SK-N-SH treated with all-trans-retinoic acid at 6 μM for 48 hours (cell line): ENCODE measurements around the gene FBXW12.

Experiments used
- ATAC-seq: fragments of 200-7000 bp; cut with Tn5 transposase; 3 replicates; pipeline ENCODE4 v1.9.1; 2020; ENCODE audit warnings: mild to moderate bottlenecking, moderate library complexity
- BACH2 ChIP-seq: fragments of 250-450 bp; sonication (Bioruptor Pico); IDR thresholded peaks from 2 replicates; pipeline ENCODE4 v1.9.0; 2021; ENCODE audit warnings: mild to moderate bottlenecking, borderline replicate concordance
- CSDC2 ChIP-seq: fragments of 250-450 bp; sonication (Bioruptor Pico); IDR thresholded peaks from 2 replicates; pipeline ENCODE4 v1.5.0; 2020; ENCODE audit warnings: mild to moderate bottlenecking, moderate library complexity
- ESRRG ChIP-seq: fragments of 250-450 bp; sonication (Bioruptor Pico); IDR thresholded peaks from 2 replicates; pipeline ENCODE4 v1.6.1; 2021; ENCODE audit warnings: mild to moderate bottlenecking
- GLIS3 ChIP-seq: fragments of 250-450 bp; sonication (Bioruptor Pico); IDR thresholded peaks from 2 replicates; pipeline ENCODE4 v1.5.0; 2020; ENCODE audit warnings: mild to moderate bottlenecking, moderate library complexity
- OSR1 ChIP-seq: fragments of 250-450 bp; sonication (Bioruptor Pico); IDR thresholded peaks from 2 replicates; pipeline ENCODE4 v1.8.0; 2022; ENCODE audit warnings: moderate library complexity, mild to moderate bottlenecking, inconsistent platforms
- PPARA ChIP-seq: fragments of 250-450 bp; sonication (Bioruptor Pico); IDR thresholded peaks from 2 replicates; pipeline ENCODE4 v1.5.0; 2020; ENCODE audit warnings: mild to moderate bottlenecking, borderline replicate concordance
- TCF4 ChIP-seq: fragments of 250-450 bp; sonication (Bioruptor Pico); IDR thresholded peaks from 2 replicates; pipeline ENCODE4 v1.8.0; 2021; ENCODE audit warnings: mild to moderate bottlenecking, moderate library complexity, borderline replicate concordance
- TOX ChIP-seq: fragments of 250-450 bp; sonication (Bioruptor Pico); IDR thresholded peaks from 2 replicates; pipeline ENCODE4 v1.8.0; 2021; ENCODE audit warnings: mild to moderate bottlenecking, moderate library complexity, borderline replicate concordance
- ZFP3 ChIP-seq: fragments of 250-450 bp; sonication (Bioruptor Pico); IDR thresholded peaks from 2 replicates; pipeline ENCODE4 v1.5.0; 2020; ENCODE audit warnings: mild to moderate bottlenecking, moderate library complexity
- ZFP30 ChIP-seq: fragments of 450-650 bp; formaldehyde crosslinking; IDR thresholded peaks from 2 replicates; pipeline ENCODE4 v1.5.0; 2022; ENCODE audit warnings: mild to moderate bottlenecking, moderate library complexity
- ZNF565 ChIP-seq: fragments of 450-650 bp; formaldehyde crosslinking; conservative IDR thresholded peaks from 2 replicates; pipeline ENCODE4 v1.5.0; 2020; ENCODE audit warnings: low read depth, mild to moderate bottlenecking, moderate library complexity
- ZNF70 ChIP-seq: fragments of 450-650 bp; formaldehyde crosslinking; IDR thresholded peaks from 2 replicates; pipeline ENCODE4 v1.5.0; 2020; ENCODE audit warnings: mild to moderate bottlenecking, moderate library complexity
- ZNF8 ChIP-seq: fragments of 450-650 bp; formaldehyde crosslinking; IDR thresholded peaks from 2 replicates; pipeline ENCODE4 v1.5.0; 2020; ENCODE audit warnings: mild to moderate bottlenecking, moderate library complexity
- TF ChIP-seq, protein P1 (sequence below): fragments of 250-450 bp; sonication (Bioruptor Pico); IDR thresholded peaks from 2 replicates; pipeline ENCODE4 v1.8.0; 2020; ENCODE audit warnings: mild to moderate bottlenecking, moderate library complexity, borderline replicate concordance
- TF ChIP-seq, protein P2 (sequence below): fragments of 250-450 bp; sonication (Bioruptor Pico); IDR thresholded peaks from 2 replicates; pipeline ENCODE4 v1.5.1; 2020; ENCODE audit warnings: low read depth, mild to moderate bottlenecking, moderate library complexity
- TF ChIP-seq, protein P3 (sequence below): fragments of 250-450 bp; sonication (Bioruptor Pico); IDR thresholded peaks from 2 replicates; pipeline ENCODE4 v1.5.1; 2021; ENCODE audit warnings: mild to moderate bottlenecking, moderate library complexity
- TF ChIP-seq, protein P4 (sequence below): fragments of 250-450 bp; sonication (Bioruptor Pico); IDR thresholded peaks from 2 replicates; pipeline ENCODE4 v1.8.0; 2021; ENCODE audit warnings: low read depth, mild to moderate bottlenecking, moderate library complexity, borderline replicate concordance

FBXW12 gene

DNA sequence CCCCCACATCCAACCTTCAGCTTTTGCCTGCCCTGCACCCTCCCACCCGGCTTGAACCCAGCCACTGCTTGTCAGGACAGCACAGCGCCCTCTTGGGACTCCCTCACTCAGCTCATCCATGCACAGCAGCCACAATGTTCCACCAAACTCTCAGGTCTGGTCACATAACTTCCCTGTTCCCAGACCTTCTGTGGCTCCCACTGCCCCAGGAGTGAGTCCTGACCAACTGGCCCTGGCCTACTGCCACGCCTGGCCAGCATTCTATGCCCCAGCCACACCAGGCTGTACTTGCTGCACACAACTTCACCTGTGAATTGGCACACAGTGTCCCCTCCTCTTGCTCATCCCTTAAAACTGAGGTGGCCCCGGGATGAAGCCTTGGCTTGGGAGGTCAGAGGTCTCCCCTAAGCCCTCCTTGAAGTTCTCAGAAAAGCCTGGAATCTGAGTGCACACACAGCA lies 36.8 kb downstream of the FBXW12 start (continued):
- TF ChIP-seq, protein P1, sequence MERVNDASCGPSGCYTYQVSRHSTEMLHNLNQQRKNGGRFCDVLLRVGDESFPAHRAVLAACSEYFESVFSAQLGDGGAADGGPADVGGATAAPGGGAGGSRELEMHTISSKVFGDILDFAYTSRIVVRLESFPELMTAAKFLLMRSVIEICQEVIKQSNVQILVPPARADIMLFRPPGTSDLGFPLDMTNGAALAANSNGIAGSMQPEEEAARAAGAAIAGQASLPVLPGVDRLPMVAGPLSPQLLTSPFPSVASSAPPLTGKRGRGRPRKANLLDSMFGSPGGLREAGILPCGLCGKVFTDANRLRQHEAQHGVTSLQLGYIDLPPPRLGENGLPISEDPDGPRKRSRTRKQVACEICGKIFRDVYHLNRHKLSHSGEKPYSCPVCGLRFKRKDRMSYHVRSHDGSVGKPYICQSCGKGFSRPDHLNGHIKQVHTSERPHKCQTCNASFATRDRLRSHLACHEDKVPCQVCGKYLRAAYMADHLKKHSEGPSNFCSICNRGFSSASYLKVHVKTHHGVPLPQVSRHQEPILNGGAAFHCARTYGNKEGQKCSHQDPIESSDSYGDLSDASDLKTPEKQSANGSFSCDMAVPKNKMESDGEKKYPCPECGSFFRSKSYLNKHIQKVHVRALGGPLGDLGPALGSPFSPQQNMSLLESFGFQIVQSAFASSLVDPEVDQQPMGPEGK, result no peak
- TF ChIP-seq BACH2 (CRISPR knock-in tag), result no peak
- no peak for TF ChIP-seq GLIS3 (CRISPR knock-in tag)

DNA sequence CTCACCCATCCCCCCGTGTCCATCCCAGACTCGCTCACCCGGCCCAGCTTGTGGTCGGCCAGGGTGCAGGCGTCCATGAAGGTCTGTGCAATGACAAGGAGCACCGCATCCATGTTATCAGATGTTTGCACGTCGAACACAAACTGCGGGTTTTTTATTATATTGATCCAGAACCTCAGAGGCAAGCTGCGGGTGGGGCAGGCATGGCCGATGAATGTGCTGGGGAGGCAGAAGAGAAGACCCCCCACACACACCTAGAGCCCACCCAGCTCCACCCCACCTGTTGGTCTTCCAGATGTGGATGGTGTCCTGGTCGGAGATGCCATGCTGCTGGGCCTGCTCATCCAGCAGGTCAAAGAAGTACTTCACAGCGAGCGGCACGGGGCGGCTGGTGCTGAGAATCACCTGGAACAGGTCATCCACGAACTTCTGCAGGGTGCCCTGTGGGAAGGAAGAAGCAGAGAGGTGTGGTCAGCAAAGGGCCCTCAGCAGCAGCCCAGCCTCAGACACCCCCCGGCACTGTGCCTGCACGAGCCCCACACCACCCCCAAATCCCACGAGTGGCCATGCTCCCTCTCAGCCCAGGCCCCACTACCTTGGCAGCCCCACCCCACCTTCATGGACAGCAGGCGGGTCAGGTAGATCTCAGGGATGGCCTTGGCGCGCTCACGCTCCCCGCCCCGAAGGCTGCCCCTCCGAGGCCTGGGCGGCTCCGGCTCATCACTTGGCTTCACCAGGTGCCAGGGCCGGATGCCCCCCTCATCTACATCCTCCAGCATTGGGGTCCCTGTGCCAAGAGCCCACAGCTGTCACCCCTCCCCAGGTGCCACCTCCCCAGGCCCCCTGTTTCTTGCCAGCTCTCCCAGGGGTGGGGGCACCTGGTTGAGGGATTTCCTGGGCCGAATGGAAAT lies 37.5 kb downstream of the FBXW12 start:
- no peak; the same call in 2 of the 3 replicates for ATAC-seq
- TF ChIP-seq ZFP30 (CRISPR knock-in tag) (no peak), ZNF565 (no peak), ZNF8 (CRISPR knock-in tag) (no peak), TOX (CRISPR knock-in tag) (no peak), CSDC2 (CRISPR knock-in tag) (no peak)
- TF ChIP-seq, protein P2, sequence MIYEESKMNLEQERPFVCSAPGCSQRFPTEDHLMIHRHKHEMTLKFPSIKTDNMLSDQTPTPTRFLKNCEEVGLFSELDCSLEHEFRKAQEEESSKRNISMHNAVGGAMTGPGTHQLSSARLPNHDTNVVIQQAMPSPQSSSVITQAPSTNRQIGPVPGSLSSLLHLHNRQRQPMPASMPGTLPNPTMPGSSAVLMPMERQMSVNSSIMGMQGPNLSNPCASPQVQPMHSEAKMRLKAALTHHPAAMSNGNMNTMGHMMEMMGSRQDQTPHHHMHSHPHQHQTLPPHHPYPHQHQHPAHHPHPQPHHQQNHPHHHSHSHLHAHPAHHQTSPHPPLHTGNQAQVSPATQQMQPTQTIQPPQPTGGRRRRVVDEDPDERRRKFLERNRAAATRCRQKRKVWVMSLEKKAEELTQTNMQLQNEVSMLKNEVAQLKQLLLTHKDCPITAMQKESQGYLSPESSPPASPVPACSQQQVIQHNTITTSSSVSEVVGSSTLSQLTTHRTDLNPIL, result no peak

DNA sequence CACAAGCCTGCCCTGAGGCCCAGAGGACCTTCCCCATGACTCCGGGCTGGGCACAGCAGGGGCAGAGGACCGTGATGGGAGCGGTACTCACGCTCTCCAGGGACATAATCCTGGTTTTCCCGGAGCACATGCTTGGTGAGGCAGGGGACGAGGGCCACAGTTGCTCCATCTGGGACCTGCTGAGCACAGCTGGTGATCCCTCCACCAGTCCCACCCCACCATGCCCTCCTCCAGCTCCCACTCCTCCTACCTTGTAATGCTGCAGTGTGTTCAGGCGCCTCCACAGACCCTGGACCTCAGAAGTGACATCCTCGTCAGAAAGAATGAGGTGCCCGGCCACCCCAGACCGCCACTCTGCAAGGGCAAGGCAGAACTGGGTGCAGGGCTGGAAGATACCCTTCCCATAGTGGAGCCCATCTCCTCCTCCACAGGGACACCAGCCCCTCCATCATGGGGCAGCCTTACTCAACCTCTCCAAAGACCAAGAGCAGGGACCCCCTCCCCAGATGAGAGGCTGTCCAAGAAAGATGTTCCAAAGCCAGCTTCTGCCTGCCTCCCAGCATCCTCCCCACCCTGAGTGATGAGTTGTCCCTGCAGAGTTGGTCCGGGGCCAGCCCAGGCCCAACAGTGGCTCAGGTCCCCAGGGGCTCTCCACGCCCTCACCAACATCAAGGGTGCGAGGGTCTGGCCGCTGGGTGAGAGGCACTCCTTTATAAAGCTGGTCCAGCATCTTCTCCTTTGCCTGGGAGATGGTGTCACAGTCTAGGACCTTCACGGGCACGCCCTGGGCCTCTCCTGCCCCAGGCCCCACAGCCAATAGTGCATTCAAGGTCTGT lies 38.4 kb downstream of the FBXW12 start:
- no peak for TF ChIP-seq ESRRG
- TF ChIP-seq OSR1, result no peak
- TF ChIP-seq ZNF8 (CRISPR knock-in tag), result no peak
- TF ChIP-seq PPARA (CRISPR knock-in tag), result no peak
- TF ChIP-seq, protein P2, result no peak
- TF ChIP-seq TCF4 (CRISPR knock-in tag), result no peak
- no peak for TF ChIP-seq TOX (CRISPR knock-in tag)
- TF ChIP-seq GLIS3 (CRISPR knock-in tag), result no peak
- TF ChIP-seq, protein P3, sequence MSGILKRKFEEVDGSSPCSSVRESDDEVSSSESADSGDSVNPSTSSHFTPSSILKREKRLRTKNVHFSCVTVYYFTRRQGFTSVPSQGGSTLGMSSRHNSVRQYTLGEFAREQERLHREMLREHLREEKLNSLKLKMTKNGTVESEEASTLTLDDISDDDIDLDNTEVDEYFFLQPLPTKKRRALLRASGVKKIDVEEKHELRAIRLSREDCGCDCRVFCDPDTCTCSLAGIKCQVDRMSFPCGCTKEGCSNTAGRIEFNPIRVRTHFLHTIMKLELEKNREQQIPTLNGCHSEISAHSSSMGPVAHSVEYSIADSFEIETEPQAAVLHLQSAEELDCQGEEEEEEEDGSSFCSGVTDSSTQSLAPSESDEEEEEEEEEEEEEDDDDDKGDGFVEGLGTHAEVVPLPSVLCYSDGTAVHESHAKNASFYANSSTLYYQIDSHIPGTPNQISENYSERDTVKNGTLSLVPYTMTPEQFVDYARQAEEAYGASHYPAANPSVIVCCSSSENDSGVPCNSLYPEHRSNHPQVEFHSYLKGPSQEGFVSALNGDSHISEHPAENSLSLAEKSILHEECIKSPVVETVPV (CRISPR knock-in tag), result no peak
- TF ChIP-seq CSDC2 (CRISPR knock-in tag), result no peak
- no peak for ATAC-seq

DNA sequence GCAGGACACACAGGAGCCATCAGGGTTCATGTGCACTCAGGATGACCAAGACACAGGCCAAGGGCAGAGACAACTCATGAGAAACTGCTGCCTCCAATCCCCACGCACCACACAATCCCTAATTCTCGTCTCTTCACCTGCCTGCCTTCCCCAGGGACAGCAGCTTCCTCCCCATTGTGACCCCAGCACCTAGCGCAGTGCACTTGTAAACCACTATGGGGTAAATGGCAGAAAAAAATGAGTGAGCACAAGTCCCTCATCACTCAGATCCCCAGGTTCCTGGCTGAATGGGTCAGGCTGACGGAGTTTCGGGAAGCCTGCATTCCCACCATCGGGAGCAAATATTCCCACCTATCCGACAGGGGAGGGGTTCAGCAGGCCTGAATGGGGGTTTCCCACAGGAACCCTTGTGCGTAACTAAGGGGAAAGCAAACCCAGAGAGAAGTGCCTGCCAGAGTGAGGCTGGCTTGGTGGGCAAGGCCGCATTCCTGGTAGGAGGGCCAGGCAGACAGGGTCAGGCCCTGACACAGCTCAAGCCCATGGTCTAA lies 39.1 kb downstream of the FBXW12 start:
- ATAC-seq, result no peak
- TF ChIP-seq BACH2 (CRISPR knock-in tag), result no peak
- no peak for TF ChIP-seq ZNF565
- TF ChIP-seq, protein P3 (CRISPR knock-in tag), result no peak
- no peak for TF ChIP-seq CSDC2 (CRISPR knock-in tag)
- TF ChIP-seq, protein P4, sequence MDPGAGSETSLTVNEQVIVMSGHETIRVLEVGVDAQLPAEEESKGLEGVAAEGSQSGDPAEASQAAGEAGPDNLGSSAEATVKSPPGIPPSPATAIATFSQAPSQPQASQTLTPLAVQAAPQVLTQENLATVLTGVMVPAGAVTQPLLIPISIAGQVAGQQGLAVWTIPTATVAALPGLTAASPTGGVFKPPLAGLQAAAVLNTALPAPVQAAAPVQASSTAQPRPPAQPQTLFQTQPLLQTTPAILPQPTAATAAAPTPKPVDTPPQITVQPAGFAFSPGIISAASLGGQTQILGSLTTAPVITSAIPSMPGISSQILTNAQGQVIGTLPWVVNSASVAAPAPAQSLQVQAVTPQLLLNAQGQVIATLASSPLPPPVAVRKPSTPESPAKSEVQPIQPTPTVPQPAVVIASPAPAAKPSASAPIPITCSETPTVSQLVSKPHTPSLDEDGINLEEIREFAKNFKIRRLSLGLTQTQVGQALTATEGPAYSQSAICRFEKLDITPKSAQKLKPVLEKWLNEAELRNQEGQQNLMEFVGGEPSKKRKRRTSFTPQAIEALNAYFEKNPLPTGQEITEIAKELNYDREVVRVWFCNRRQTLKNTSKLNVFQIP (CRISPR knock-in tag), result no peak
- no peak for TF ChIP-seq ZNF70 (CRISPR knock-in tag)
- no peak for TF ChIP-seq ZFP3 (CRISPR knock-in tag)
- TF ChIP-seq, protein P1, result no peak
- TF ChIP-seq OSR1, result no peak
- TF ChIP-seq TCF4 (CRISPR knock-in tag), result no peak
